Lower leg skin (tissue), 3 donors: ENCODE results near the gene RPH3AL.

Experiments used
- CTCF ChIP-seq, 3 donors: fragments of 450-650 bp; IDR thresholded peaks; one replicate each; pipeline ENCODE4 v1.5.1; 2016; ENCODE audit warnings: antibody characterized with exemption in 3 of 3, mild to moderate bottlenecking in 3 of 3, moderate library complexity in 2 of 3
- POLR2A ChIP-seq, 2 donors: fragments of 450-650 bp; IDR thresholded peaks; one replicate each; pipeline ENCODE4 v1.6.1; 2016 to 2017; ENCODE audit warnings: antibody characterized with exemption in 2 of 2, mild to moderate bottlenecking in 1 of 2, moderate library complexity in 1 of 2

GRCh38 chr17:327296-327695, 25.3 kb downstream of the RPH3AL start:
- no peak for TF ChIP-seq POLR2A (IDR thresholded peaks at IDR 0.05)
- TF ChIP-seq CTCF (IDR thresholded peaks at IDR 0.05) = no peak
